Mesendoderm (in vitro differentiated cells): ENCODE results near the gene PLCB1.

ENCODE experiments used
- DNase-seq: peaks from one replicate; pipeline ENCODE4 v3.0.0; 2013
- H2AK5ac ChIP-seq: 2 replicates; pipeline ENCODE4 v1.6.1; 2013; ENCODE audit warnings: low read length, inconsistent platforms
- H2BK120ac ChIP-seq: 2 replicates; pipeline ENCODE4 v1.6.1; 2013; ENCODE audit warnings: low read depth, mild to moderate bottlenecking, low read length, moderate library complexity, mixed read lengths
- H2BK15ac ChIP-seq: replicated peaks from 2 replicates; pipeline ENCODE4 v1.6.1; 2013; ENCODE audit warnings: low read depth, mild to moderate bottlenecking, moderate library complexity
- H2BK5ac ChIP-seq: 2 replicates; pipeline ENCODE4 v1.6.1; 2013; ENCODE audit warnings: low read length, inconsistent platforms
- H3K18ac ChIP-seq: 2 replicates; pipeline ENCODE4 v1.6.1; 2013; ENCODE audit warnings: mild to moderate bottlenecking, low read length, mixed read lengths
- H3K23ac ChIP-seq: one replicate; pipeline ENCODE4 v1.6.1; 2013; ENCODE audit warnings: low read length
- H3K27ac ChIP-seq: 2 replicates; pipeline ENCODE4 v1.5.1; 2013; ENCODE audit warnings: low read depth, mild to moderate bottlenecking, inconsistent platforms, low read length, moderate library complexity
- H3K27me3 ChIP-seq: 2 replicates; pipeline ENCODE4 v1.6.1; 2013; ENCODE audit warnings: low read length, control low read depth, mild to moderate bottlenecking, inconsistent platforms; ENCODE audit not compliant: insufficient read depth, poor library complexity
- H3K36me3 ChIP-seq: 2 replicates; pipeline ENCODE4 v1.6.1; 2013; ENCODE audit warnings: low read length, inconsistent platforms; ENCODE audit not compliant: control insufficient read depth, insufficient read depth
- H3K4ac ChIP-seq: one replicate; pipeline ENCODE4 v1.6.1; 2013; ENCODE audit warnings: low read depth, mild to moderate bottlenecking, low read length, moderate library complexity
- H3K4me1 ChIP-seq: 2 replicates; pipeline ENCODE4 v1.6.1; 2013; ENCODE audit warnings: low read depth, low read length, inconsistent platforms; ENCODE audit not compliant: control insufficient read depth
- H3K4me2 ChIP-seq: 2 replicates; pipeline ENCODE4 v1.6.1; 2013; ENCODE audit warnings: low read length
- H3K4me3 ChIP-seq: 2 replicates; pipeline ENCODE4 v1.5.1; 2013; ENCODE audit warnings: mild to moderate bottlenecking, low read length
- H3K56ac ChIP-seq: one replicate; pipeline ENCODE4 v1.6.1; 2013; ENCODE audit warnings: low read length
- H3K79me1 ChIP-seq: 2 replicates; pipeline ENCODE4 v1.6.1; 2013; ENCODE audit warnings: low read length, inconsistent platforms
- H3K79me2 ChIP-seq: 2 replicates; pipeline ENCODE4 v1.6.1; 2013; ENCODE audit warnings: mild to moderate bottlenecking, low read length; ENCODE audit not compliant: control insufficient read depth, insufficient read depth
- H3K9ac ChIP-seq: 2 replicates; pipeline ENCODE4 v1.6.1; 2013; ENCODE audit warnings: low read length, inconsistent platforms
- H4K5ac ChIP-seq: one replicate; pipeline ENCODE4 v1.6.1; 2013; ENCODE audit warnings: low read length
- H4K8ac ChIP-seq: one replicate; pipeline ENCODE4 v1.6.1; 2013; ENCODE audit warnings: low read depth, mild to moderate bottlenecking, control low read depth, low read length, moderate library complexity
- WGBS: extraction: QIAGEN DNeasy Blood & Tissue Kit; methylation state at CpG from one replicate; pipeline ENCODE4 v1.1.7; 2013; ENCODE audit warnings: low lambda C conversion rate, missing lambda C conversion rate; ENCODE audit not compliant: insufficient coverage; ENCODE audit errors: extremely low coverage; 5-methylcytosine and 5-hydroxymethylcytosine counted together

PLCB1 gene

DNA sequence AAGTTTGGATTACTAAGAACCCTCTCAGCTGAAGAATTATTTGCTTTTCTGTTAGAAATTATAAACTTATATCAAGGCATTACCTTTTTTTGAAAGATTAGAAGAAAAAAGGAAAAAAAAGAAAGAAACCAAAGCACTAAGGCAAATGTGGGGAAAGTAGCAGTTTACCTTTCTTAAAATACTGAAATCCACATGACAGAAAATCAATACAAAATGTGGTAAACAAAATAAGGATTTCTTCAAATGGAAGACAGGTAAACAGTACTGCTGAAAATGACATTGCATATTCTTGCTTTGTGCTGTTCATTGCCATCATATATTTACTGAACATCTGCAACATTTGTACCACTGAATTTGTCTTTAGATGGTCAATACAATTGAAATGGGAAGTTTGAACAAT, 525.6 kb downstream of the PLCB1 start:
- Histone ChIP-seq H3K4me3 (no peak overlapping the region), H3K27me3 (no peaks in the 10 kb centered on the region), H3K79me2 (no peaks in the 10 kb centered on the region), H3K18ac (no peak overlapping the region), H3K9ac (no peak overlapping the region), H3K27ac (no peak overlapping the region), H3K79me1 (no peaks in the 10 kb centered on the region), H4K8ac (no peak overlapping the region), H3K23ac (no peak overlapping the region), H2BK120ac (no peak overlapping the region), H2AK5ac (no peak overlapping the region), H3K56ac (no peak overlapping the region), H3K4ac (no peak overlapping the region), H3K4me1 (no peaks in the 10 kb centered on the region), H3K36me3 (no peaks in the 10 kb centered on the region), H3K4me2 (no peak overlapping the region), H4K5ac (no peak overlapping the region), H2BK5ac (no peak overlapping the region), H2BK15ac (no peak overlapping the region)
- DNase-seq: no peak

DNA sequence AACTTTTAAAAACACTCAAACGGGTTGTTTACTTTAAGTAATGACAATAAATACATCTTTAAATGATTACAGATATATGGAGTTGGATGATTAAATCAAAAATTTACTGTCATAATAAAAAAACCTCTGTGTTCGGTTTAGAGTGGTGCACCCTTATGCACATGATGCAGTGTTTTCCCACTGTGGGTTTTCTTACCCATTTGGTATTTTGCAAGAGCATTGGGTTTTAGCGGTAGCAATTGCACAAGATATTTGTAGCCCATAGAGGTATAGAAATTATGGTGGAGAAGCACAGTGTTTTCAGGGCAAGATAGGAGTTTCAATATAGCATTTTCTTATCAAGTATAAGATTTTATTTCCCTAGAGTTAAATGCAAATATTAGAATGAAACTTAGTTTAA, 526.0 kb downstream of the PLCB1 start:
- no peak overlapping the region for H2BK15ac ChIP-seq
- no CpG with 5 or more reads among the region's 3 CpGs for WGBS

DNA sequence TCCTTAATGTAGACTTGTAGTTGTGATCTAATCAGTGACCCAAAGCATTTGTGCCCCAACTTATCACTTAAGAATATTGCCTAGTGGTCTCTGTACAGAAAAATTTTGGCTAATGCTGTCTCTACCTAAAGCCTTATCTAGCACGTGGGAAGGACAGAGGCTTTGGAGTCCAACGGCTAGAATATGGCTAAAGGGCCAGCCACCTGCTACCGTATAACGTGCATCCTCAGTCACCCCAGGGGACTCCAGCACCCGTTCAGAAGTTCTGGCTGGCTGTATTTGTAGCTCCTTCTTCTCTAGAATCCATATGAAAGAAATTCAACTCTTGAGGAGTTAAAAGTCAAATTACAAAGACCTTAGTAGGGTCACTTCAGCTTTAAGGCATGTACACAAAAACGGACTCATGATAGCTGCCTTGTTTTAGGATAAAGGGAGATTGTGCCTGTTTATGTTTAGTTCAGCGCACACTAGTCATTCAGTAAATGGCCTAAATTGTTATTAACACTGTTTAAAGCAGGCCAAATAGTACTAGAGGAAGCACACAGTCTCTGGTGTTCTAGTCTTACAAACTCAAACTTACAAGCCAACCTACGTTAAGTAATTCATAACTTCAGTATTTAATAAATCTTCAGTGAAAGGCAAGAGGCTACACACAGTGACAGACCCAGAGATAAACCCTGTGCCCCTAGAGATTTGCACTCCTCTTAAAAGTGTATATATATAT, 529.3 kb downstream of the PLCB1 start:
- Histone ChIP-seq H3K56ac (no peak overlapping the region), H3K4me3 (no peak overlapping the region), H3K27ac (no peak overlapping the region), H3K9ac (no peak overlapping the region), H3K79me1 (no peaks in the 10 kb centered on the region), H2BK120ac (no peak overlapping the region), H3K18ac (no peak overlapping the region), H3K27me3 (no peaks in the 10 kb centered on the region), H3K79me2 (no peaks in the 10 kb centered on the region), H2AK5ac (no peak overlapping the region), H4K5ac (no peak overlapping the region), H3K4me2 (no peak overlapping the region), H3K36me3 (no peaks in the 10 kb centered on the region), H3K4ac (no peak overlapping the region), H2BK5ac (no peak overlapping the region), H3K4me1 (no peaks in the 10 kb centered on the region), H4K8ac (no peak overlapping the region), H3K23ac (no peak overlapping the region), H2BK15ac (no peak overlapping the region)
- WGBS: no CpG with 5 or more reads among the region's 8 CpGs
- DNase-seq: no peak

More for the DNA sequence above, 526.0 kb downstream of the PLCB1 start:
- H3K27ac ChIP-seq: no peak overlapping the region
- H4K8ac ChIP-seq: no peak overlapping the region
- H3K36me3 ChIP-seq: no peaks in the 10 kb centered on the region
- no peaks in the 10 kb centered on the region for H3K27me3 ChIP-seq
- H3K56ac ChIP-seq: no peak overlapping the region
- no peak for DNase-seq
- H3K18ac ChIP-seq: no peak overlapping the region
- H2BK5ac ChIP-seq: no peak overlapping the region
- H3K79me1 ChIP-seq: no peaks in the 10 kb centered on the region
- H3K4ac ChIP-seq: no peak overlapping the region
- no peak overlapping the region for H2BK120ac ChIP-seq
- H3K4me1 ChIP-seq: no peaks in the 10 kb centered on the region
- H3K4me2 ChIP-seq: no peak overlapping the region
- H3K4me3 ChIP-seq: no peak overlapping the region
- no peak overlapping the region for H2AK5ac ChIP-seq
- no peak overlapping the region for H3K9ac ChIP-seq
- H4K5ac ChIP-seq: no peak overlapping the region
- no peaks in the 10 kb centered on the region for H3K79me2 ChIP-seq
- no peak overlapping the region for H3K23ac ChIP-seq

DNA sequence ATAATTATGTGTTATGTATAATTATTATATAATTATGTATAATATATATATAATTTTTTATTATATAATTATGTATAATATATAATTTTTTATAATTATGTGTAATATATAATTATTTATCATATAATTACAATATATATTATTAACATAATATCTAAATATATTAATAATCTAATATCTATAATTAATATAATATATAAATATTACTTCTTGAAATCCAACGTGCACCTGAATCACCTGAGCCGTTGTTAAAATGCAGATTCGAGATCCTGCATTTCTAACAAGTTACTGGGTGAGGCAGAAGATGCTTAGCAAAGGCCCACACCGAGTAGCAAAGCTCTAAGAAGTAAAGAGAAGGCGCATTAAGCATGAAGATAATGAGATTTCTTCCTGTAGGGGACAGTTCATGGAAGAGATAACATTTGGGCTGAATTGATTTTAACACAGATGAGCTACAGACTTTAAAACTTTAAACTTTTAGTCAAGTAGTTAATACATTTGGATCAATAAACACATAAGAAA, 530.4 kb downstream of the PLCB1 start:
- Histone ChIP-seq H3K9ac (no peak overlapping the region), H3K4me1 (no peaks in the 10 kb centered on the region), H3K36me3 (no peaks in the 10 kb centered on the region), H3K27ac (no peak overlapping the region), H2AK5ac (no peak overlapping the region), H3K79me2 (no peaks in the 10 kb centered on the region), H3K56ac (no peak overlapping the region), H3K18ac (no peak overlapping the region), H3K4me2 (no peak overlapping the region), H3K4ac (no peak overlapping the region), H2BK5ac (no peak overlapping the region), H3K79me1 (no peaks in the 10 kb centered on the region), H3K4me3 (no peak overlapping the region), H2BK120ac (no peak overlapping the region), H3K27me3 (no peaks in the 10 kb centered on the region), H4K8ac (no peak overlapping the region), H4K5ac (no peak overlapping the region), H2BK15ac (no peak overlapping the region), H3K23ac (no peak overlapping the region)
- DNase-seq: no peak
- WGBS: no CpG with 5 or more reads among the region's 5 CpGs

DNA sequence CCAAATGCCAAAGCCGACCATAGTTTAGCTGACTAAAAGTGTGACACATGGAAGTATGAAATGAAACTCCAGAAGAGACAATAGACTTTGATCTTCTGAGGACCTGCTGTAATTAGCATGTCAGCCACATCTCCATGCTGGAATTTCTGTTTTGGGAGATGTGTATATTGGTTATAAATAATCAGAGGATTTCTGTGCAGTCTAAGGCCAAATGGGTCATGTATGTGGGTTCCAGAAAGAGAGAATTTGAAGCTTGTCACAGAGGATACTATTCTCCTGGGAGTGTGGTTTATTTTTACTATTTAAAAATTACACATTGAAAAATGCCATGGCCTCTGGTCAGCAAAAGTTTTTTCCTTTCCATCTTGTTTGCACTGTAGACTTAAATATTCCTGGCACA, 531.4 kb downstream of the PLCB1 start:
- Histone ChIP-seq H3K9ac (no peak overlapping the region), H3K23ac (no peak overlapping the region), H2AK5ac (no peak overlapping the region), H3K56ac (no peak overlapping the region), H3K4me1 (no peaks in the 10 kb centered on the region), H3K18ac (no peak overlapping the region), H3K36me3 (no peaks in the 10 kb centered on the region), H3K4me2 (no peak overlapping the region), H2BK5ac (no peak overlapping the region), H4K5ac (no peak overlapping the region), H2BK15ac (no peak overlapping the region), H3K27ac (no peak overlapping the region), H4K8ac (no peak overlapping the region), H3K27me3 (no peaks in the 10 kb centered on the region), H3K4me3 (no peak overlapping the region), H3K79me1 (no peaks in the 10 kb centered on the region), H3K4ac (no peak overlapping the region), H2BK120ac (no peak overlapping the region), H3K79me2 (no peaks in the 10 kb centered on the region)
- no peak for DNase-seq
- WGBS: no CpG with 5 or more reads among the region's 1 CpG

DNA sequence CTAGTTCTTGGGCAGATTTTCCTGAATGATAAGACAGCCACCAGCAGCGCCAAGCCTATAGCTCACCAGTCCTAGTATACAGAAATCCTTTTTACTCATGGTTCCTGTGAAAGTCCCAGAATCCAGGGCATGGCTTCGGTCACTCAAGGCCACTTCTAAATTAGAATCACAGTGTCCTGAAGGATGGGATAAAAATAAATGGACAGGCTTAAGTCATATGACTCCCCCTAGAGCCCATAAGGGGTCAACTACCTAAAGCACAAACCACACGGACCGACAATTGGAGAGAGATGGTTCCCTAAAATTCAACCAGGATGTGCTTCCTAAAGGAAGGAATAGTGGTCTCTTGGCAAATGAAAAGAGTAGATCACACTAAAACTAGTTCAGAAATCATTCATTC, 532.7 kb downstream of the PLCB1 start:
- Histone ChIP-seq H2BK15ac (no peak overlapping the region), H2AK5ac (no peak overlapping the region), H3K4me2 (no peak overlapping the region), H3K79me1 (no peaks in the 10 kb centered on the region), H3K9ac (no peak overlapping the region), H3K36me3 (no peaks in the 10 kb centered on the region), H3K4ac (no peak overlapping the region), H2BK120ac (no peak overlapping the region), H2BK5ac (no peak overlapping the region), H3K56ac (no peak overlapping the region), H4K8ac (no peak overlapping the region), H3K23ac (no peak overlapping the region), H3K79me2 (no peaks in the 10 kb centered on the region), H3K18ac (no peak overlapping the region), H3K27ac (no peak overlapping the region), H3K4me3 (no peak overlapping the region), H3K27me3 (no peaks in the 10 kb centered on the region), H4K5ac (no peak overlapping the region), H3K4me1 (no peaks in the 10 kb centered on the region)
- DNase-seq: peak; percentile 35
- WGBS: no CpG with 5 or more reads among the region's 4 CpGs
